HG02884 (cell line): ENCODE data around the gene RBM20.

ENCODE experiments used
- ATAC-seq: cut with Tn5 transposase; IDR thresholded peaks from one replicate; pipeline ENCODE4 v1.9.1; 2021; ENCODE audit warnings: mild to moderate bottlenecking, moderate library complexity; ENCODE audit not compliant: unreplicated experiment

RBM20 gene

DNA sequence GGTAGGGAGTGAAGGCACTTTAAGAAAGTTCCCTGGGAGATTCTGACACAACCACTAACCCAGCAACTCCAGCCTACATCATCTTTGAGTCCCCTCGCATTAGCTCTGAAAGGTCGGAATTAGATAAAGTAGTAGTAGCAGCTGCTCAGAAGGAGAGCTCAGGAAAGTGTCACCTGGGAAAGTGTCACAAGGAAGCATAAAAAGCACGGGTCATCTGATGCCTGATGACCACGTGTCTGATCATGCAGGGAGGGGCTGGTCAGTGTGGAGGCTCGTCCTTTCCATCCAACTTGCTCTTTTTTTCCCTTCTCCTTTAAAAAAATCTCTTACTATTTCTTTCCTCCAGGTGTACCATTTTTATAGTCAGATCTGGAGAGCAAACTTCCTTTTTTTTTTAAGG is 180.5 kb downstream of the RBM20 start:
- ATAC-seq: no peak

DNA sequence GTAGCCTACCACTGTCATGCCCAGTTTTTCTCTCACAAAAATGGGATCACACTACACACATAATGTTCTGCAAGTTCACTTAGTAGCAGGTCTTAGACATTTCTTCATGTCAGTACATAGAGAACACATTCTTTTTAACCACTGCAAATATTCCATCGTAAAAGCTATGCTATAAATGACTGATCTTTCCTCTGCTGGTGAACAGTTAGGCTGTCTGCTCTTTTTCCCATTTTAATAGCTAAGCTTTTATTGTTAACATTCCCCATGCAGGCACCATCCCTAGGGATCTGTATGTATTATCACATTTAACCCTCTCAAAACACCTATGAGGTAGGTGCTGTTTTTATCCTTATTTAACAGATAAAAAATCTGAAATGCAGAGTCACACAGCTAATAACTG is 181.4 kb downstream of the RBM20 start:
- ATAC-seq: no peak

- no peak for ATAC-seq
Measured at GRCh38 chr10:110827410-110827809, 183.3 kb downstream of the RBM20 start.

DNA sequence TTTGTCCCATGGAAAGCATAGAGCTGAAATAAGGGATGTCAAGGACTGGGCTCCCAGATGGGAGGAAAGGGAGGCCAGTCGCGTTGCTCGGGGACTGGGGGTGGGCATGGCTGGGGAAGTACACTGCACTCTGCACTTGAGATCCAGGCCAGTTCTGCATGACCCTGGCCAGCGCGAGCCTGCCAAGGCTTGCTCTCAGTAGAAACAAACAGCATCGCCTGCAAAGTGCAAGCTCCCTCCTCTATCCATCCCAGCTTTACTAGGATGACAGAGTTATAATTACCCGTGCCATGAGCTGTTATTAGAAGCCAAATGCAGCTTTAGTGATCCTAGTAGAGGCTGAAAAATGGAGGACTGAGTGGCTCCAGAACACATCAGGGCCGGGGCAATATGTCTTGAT is 183.7 kb downstream of the RBM20 start:
- no peak for ATAC-seq

- ATAC-seq: no peak
Measured at GRCh38 chr10:110828525-110828924, 184.4 kb downstream of the RBM20 start.

DNA sequence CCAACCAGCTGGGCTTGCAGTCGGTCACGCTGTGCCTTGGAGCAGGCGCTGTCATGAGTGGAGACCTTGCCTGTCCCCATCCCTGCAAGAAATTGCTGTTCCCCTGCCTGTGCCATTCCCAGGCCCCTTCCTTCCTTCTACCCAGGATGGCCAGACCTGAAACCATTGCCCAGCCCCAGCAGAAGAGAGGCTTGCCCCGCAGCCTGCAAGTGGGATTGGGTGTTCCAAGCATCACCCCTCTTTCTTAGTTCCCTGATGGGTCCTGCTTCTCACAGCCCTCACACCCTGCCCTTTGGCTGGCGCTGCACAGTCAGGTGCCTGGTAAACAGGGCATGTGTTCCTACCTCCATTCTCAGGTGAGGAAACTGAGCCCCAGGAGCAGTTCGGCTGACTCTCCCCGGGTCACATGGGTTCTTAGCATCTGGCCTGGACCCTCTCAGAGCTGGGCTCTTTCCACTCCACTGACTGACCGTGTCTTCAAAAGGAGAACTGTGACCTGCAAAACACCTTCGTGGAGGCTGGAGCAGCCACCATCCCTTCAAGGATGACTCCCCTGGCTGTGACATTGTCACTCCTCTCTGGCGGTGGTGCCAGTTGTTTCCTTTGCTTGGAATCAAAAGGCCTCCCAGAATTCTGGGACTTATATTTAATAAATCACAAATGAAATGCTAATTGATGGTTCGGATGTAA is 185.7 kb downstream of the RBM20 start:
- ATAC-seq: no peak

GRCh38 chr10:110833234-110833940 is 189.3 kb downstream of the RBM20 start:
- ATAC-seq: no peak

- ATAC-seq: no peak
Measured at GRCh38 chr10:110833941-110834628, 189.9 kb downstream of the RBM20 start.

GRCh38 chr10:110834629-110835301 is 190.6 kb downstream of the RBM20 start:
- no peak for ATAC-seq

DNA sequence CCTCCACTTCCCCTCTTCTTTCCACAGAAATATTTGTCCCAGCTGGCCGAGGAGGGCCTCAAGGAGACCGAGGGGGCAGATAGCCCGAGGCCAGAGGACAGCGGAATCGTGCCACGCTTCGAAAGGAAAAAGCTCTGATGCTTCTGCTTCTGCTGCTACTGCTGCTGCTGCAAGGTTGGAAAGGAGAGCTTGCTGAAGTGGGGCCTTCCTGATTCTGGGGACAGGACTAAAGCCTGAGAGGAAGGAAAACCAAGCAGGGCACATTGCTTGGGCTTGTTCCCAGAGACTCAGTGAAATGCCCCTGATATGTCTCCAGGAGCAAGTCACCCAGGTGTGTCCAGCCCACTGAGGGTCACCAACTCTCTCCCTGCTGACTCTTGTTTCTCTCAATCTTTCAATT is 191.7 kb downstream of the RBM20 start:
- ATAC-seq: no peak

- no peak for ATAC-seq
Measured at GRCh38 chr10:110836706-110837105, 192.6 kb downstream of the RBM20 start.

DNA sequence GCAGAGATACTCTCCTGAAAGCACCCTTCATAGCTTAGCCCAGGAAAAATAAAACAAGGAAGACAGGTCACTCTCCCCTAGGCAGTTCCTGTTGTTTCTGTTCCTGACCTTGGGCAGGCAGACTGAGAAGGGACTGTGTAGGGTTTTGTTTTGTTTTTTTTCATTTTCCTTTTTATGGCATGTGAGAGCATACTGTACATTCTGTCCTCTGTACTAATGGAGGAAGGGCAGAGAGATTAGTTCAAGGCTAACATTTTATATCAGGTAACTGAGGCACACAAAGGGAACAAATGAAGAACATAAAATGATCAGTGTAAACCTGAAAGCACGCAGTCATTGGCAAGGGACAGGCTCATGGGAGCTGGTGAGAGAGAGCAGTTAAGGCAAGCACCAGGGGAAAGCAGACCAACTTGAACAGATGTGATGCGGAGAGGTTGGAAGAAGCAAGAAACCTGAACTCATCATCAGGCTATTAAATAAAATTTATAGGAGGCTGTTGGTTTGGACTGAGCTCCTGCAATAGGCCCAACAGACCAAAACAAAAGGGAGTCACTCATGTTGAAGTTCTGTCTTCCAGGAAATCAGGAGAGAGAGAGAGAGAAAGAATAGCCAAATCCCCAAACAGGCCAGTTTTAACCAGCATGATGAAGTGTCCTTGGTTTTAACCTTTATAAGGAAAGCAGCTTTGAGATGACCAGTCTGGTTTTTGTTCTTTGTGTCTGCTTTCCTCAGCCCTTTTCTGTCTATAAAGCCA is 193.5 kb downstream of the RBM20 start:
- no peak for ATAC-seq

GRCh38 chr10:110840225-110840922 is 196.2 kb downstream of the RBM20 start:
- ATAC-seq: no peak

DNA sequence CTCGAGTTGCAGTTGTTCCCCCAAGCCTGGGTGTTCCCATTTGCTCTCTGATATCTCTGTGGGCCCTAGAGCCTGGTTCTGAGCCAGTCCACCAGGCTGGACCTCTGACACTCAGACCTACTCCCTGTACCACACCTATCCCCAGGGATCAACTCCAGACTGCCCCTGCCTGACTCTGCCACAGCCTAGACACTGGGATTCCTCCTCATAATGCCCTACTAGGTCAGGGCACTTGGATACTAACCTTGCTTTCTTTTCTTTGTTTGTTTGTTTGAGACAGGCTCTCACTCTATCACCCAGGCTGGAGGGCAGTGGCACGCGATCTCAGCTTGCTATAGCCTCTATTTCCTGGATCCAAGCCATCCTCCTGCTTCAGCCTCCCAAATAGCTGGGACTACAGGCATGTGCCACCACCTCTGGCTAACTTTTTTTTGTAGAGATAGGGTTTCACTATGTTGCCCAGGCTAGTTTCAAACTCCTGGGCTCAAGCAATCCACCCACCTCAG is 196.8 kb downstream of the RBM20 start:
- ATAC-seq: no peak

DNA sequence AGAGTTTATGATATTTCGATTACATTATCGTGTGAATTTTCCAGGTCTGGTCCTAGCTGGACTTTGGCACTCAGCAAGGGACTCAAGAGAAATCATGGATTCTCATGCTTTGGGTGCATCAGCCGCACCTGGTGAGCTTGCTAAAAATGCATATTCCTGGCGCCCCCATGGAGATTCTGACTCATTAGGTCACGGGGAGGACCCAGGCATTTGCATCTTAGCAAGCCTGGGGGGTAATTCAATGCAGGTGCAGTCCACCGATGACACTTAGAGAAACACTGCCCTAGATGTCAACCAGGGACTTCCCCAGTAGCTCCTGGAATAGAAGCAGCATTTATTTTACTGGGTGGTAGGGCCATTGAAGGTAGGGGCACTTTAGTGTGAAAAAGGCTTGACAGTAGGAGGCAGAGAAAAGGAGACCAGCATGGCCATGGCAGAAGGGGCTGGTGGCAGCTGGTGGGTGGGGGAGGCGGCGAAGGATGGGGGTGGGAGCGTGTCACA is 197.7 kb downstream of the RBM20 start:
- peak; percentile 72 for ATAC-seq

GRCh38 chr10:110842326-110842904 is 198.3 kb downstream of the RBM20 start:
- ATAC-seq: no peak

DNA sequence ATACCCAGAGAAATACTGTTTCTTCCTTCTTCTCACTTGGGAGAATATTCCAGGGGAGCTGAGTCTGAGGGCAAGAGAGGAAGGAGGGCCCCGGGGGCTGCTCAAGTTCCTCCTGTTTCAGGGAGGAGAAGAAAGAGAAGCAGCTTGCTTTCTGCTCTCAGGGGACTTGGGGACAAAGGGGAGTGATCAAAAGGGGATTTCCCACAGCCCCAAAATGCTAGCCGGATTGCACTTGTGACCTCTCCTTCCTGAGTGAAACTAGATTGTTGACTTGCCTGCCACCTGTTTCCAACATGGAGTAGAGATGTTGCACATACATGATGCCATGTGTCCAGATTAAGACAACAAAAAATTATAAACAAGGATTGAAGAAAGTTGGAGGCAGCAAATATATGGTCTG is 198.9 kb downstream of the RBM20 start:
- peak; percentile 66 for ATAC-seq

GRCh38 chr10:110843796-110844616 is 199.9 kb downstream of the RBM20 start:
- ATAC-seq: no peak

DNA sequence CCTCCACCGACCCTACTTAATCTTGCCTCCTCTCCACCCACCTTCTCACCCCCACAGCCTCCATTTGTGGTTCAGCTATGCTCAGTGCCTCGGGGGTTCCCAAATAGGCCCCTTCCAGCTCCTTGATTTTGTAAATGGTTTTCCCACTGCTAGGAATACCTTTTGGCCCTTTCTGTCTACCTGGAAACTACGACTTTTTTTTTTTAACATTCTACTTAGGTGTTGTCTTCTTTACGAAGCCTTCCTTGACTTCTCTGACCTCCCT is 200.4 kb downstream of the RBM20 start:
- ATAC-seq: no peak
